Stimulated activated CD4-positive, alpha-beta T cell treated with anti-CD3 and anti-CD28 coated beads, Interleukin-1b, Interleukin-23, amount 100 ng/mL, for 4 hours (primary cell): ENCODE measurements around the gene SCN8A.
A peak's percentile ranks its signal among the peaks of the same experiment; 100 is the strongest.
"Not testable (repeated sequence)": the region's sequence is repeated elsewhere in the genome, so short reads cannot be mapped to it uniquely, and the experiment has no call there.

Experiments
- DNase-seq, 2 donors: peaks; one replicate each; pipeline ENCODE4 v3.0.0-alpha.2; 2020; ENCODE audit warnings: low read depth in 2 of 2

The SCN8A gene

GRCh38 chr12:51766067-51766676 lies 175.1 kb downstream of the SCN8A start:
- no peak for DNase-seq

DNA sequence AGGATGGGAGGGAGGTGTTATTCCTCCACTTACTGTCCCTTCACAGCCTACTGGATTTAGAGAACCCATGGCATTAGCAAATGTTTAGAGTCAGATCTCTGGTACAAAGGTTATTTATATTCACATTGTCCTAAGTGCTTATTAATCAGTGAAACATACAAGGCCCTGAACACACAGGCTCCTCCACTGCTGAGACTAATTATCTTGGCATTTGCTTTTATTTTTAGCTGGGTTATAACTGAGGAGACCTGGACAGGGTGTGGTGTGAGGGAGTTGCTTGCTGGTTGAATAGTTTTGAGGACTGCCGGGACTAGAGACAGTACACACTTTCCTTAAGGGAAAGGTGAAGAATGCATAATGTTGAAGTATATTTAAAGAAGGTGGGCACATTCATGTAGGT lies 180.0 kb downstream of the SCN8A start:
- DNase-seq, result no peak

DNA sequence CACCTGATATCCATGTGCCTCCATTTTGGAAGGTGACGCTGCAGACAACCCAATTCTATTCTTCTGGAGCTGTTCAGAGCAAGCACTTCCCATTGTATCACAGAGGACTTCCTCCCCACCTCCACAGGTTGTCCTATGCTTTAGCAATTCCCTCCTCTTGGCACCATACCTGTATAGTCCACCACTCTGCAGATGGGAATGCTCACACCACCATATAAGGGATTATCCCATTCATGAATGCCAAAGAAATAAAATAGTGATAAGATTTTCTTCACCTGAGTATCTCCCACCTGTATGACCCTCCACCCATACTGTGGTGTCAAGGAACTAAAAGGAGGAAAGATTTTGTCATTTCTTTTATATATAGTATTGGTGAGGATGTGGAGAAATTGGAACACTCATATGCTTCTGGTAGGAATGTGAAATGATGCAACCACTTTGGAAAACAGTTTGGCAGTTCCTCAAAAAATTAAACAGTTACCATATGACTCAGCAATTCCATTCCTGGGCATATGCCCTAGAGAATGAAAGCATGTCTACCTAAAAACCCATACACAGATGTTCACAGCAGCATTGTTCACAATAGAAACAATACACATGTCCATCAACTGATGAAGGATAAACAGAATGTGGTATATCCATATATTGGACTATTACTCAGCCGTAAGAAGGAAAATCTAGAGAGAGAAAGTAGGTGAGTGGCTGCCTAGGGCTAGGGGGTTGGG lies 182.3 kb downstream of the SCN8A start:
- no peak for DNase-seq

- no peak for DNase-seq
Observed at GRCh38 chr12:51774933-51775332, 183.9 kb downstream of the SCN8A start.

GRCh38 chr12:51777457-51777856 lies 186.4 kb downstream of the SCN8A start:
- DNase-seq, result no peak

DNA sequence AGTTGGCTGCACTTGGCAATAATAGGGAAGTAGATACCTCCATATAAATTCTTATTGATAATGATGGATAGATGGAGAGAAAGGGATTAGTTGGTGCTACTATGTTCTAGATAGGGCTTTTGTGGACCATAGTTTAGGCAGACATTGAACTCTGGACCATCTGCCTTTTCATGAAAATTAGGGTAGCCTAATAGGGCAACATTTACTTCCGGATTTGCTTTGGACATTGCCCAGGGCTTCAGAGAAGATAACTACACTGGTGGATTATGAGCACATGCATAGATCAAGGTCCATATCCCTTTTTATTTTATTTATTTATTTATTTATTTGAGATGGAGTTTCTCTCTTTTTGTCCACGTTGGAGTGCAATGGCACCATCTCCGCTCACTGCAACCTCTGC lies 186.9 kb downstream of the SCN8A start:
- DNase-seq, result no peak

- DNase-seq, result no peak
Observed at GRCh38 chr12:51779876-51780275, 188.8 kb downstream of the SCN8A start.

- no peak for DNase-seq
Observed at GRCh38 chr12:51784688-51785087, 193.7 kb downstream of the SCN8A start.

GRCh38 chr12:51785906-51786305 lies 194.9 kb downstream of the SCN8A start:
- DNase-seq, result no peak

GRCh38 chr12:51788876-51789275 lies 197.8 kb downstream of the SCN8A start:
- no peak for DNase-seq

DNA sequence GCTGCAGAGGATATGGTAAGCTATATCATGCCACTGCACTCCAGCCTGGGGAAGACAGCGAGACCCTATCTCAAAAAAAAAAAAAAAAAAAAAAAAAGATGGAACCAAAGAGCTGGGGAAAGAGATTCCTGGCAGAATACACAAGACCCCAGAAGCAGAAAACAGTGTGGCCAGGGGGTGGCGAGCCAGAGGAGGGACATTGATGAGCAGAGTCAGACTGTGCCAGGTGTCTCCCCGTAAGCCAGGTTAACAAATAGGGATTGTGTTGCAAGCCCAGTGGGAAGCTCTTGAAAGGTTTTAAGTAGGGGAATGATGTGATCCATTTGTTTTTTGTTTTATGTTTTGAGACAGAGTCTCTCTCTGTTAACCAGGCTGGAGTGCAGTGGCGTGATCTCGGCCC lies 201.4 kb downstream of the SCN8A start:
- no peak for DNase-seq

DNA sequence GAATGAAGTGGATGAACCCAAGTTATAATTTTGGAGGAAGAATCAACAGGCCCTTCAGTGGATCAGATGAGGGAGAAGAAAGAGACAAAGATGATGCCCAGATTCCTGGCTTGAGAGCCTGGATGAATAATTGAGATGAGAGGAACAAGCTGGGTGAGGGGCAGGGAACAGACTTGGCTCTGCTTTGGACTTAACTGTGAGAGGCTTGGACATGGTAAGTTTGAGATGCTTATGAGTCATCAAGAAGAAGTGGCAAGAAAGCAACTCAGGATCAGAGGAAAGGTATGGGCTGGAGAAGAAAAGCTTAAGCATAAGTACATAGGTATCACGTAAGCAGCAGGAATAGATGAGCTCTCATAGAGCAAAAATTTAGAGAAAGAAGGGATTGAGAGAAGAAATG lies 202.2 kb downstream of the SCN8A start:
- DNase-seq, result no peak

DNA sequence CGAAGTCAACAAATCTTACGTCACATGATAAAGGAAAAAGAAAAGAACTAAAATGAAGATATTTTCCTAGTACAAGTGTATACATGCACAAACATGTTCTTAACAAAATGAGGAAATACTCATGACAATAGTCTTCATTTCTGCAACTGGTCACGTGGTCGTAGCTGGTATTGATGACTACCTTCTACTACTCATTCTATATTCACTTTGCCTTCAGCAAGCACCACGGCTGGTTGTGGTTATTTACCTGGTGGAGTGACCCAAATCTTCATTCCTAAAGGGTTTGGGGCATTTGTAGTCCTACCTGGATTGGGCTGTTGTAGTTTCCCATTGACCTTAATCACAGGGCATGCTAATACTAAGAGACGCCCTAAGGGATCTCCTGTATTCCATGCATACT lies 206.3 kb downstream of the SCN8A start:
- DNase-seq, result no peak

GRCh38 chr12:51798051-51798450 lies 207.0 kb downstream of the SCN8A start:
- DNase-seq, result not testable (repeated sequence)

- DNase-seq, result no peak
Observed at GRCh38 chr12:51798501-51798900, 207.5 kb downstream of the SCN8A start.

DNA sequence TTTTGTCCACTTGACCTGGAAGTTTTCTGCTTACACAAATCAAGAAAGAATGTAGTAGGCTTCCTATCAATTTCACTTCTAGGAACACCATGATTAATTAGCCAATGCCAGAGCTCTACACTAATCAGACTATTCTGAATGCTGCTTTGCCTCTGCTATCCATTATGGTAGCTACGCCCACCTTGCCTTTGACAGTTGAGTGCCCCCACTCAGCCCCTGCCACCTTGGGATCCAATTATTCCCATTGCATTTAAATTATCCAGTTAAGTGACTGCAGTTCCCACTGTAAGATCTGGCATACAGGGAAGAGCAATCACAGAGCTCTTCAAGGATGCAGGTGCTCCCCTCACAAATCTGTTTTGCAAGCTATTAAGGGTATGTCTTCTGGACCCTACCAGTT lies 210.0 kb downstream of the SCN8A start:
- DNase-seq, result no peak

DNA sequence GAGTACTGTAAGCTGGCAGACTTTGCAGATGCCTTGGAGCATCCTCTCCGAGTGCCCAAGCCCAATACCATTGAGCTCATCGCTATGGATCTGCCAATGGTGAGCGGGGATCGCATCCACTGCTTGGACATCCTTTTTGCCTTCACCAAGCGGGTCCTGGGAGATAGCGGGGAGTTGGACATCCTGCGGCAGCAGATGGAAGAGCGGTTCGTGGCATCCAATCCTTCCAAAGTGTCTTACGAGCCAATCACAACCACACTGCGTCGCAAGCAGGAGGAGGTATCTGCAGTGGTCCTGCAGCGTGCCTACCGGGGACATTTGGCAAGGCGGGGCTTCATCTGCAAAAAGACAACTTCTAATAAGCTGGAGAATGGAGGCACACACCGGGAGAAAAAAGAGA lies 215.9 kb downstream of the SCN8A start:
- DNase-seq, result no peak

GRCh38 chr12:51809193-51809592 lies 218.2 kb downstream of the SCN8A start:
- no peak for DNase-seq

DNA sequence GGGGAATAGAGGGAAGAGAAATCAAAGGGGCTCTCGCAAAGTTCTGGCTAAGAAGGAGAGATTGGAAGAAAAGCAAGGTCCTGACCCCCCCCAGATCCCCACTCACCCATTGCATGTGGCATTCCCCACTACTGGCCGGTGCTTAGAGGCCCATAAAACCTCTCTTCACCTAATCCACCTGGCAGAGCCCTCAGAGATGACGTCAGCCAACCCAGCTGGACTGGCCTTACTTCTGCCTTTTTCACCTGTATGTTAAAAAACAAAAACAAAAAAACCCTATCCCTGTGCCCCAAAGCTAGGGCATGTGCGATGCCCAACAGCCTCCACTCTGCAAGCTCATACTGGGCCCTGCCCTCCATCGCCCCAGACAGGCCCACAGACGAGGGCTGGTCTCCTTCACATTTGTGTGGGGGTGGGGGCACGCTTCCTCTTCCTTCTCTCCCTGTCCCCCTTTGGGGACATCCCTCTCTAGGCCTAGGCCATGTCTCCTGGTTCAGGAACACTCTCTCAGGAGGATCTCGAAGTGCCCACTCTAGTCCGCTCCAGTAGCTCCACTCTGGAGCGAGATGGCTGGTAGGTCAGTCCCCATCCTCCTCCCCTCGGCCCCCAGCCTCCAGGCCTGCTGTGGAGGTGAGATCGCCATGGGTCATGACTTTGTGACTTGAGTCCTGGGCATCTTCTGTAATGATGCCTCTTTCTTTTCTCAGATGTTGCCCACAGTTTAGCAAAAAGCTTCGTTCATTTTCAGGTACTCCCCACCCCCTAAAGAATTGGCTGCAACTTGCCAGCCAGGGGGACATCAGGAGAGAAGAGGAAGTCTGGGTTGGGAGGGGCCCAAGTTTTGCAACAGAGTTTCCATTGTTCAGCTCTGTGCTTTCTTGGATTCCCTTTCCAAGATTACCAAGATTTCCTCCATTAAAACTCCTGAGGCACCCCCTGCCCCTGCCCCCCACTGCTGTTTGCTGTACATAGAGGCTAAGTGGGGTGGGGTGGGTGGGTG lies 220.5 kb downstream of the SCN8A start:
- no peak for DNase-seq

- no peak for DNase-seq
Observed at GRCh38 chr12:51812871-51813270, 221.8 kb downstream of the SCN8A start.

DNA sequence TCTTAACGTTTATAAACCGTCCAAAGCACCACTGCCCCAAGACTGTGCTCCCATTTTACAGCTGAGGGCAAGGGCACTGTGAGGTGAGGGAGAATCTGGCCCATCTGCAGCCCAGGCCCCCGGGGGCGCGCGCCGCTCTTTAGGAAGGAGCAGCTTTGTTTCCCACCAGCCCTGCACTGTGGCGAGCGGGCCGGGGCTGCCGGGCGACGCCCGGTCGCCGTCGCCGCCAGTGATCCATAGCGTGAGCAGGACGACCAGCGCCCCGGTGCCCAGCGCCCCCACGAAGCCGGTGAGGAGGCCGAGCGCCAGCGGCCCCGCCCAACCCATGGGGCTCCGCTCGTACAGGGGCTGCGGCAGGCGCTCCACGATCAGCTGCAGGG lies 222.9 kb downstream of the SCN8A start:
- DNase-seq, result no peak

GRCh38 chr12:51814311-51815088 lies 223.5 kb downstream of the SCN8A start:
- peak; percentile 43 to 64 for DNase-seq
